GM21360 (cell line): Measurements from ENCODE around the gene FLCN.

Experiments
- ATAC-seq: cut with Tn5 transposase; IDR thresholded peaks from one replicate; pipeline ENCODE4 v1.9.1; 2021; ENCODE audit warnings: mild to moderate bottlenecking, moderate library complexity; ENCODE audit not compliant: unreplicated experiment

Gene FLCN

DNA sequence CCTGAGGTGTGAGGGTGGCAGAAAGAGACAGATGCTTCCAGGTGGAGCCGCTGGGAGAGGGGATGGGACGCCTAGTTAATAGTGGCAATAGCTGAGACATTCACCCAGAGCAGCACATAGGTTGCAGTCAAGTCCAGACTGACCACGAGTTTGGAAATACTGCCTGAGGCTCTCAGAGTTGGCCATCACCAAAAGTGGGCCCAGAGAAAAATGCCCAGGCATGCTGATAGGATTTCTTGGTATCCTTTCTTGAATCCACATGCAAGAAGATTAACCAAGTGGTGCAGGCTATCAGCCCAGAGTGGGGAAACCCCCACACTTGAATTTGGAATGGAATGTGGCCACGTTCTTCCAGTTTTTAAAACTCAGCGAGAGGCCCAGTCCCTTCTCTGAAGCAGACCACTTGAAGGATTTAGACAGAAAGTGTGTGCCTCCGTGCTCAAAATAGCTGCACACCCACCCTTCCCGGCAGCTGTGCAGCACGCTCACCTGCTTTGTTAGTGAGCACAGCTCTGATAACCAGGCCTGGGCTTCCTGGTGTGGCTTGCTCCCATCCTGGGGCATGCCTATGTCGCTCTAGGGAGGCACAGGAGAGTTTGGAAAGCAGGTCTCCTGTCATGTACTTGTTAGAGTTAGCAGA, 66.5 kb downstream of the FLCN start:
- no peak for ATAC-seq

DNA sequence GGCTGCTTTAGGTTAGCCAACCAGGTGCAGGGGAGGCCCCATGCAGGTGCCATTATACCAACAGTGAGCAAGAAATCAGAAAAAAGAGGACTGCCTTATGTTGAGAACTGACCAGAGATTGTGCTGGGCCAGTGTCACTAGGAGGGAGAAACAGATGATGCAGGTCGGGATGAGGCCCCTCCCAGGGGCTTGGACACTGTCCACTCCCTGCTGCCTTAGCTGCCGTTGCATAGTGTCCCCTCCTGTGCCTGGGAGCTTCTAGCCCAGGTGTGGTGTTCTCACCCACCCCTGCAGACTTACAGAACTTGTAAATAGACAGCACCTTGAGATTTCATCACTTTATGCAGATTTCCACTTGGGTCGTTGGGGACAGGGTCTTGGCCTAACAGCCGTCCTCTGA, 67.6 kb downstream of the FLCN start:
- ATAC-seq, result no peak

DNA sequence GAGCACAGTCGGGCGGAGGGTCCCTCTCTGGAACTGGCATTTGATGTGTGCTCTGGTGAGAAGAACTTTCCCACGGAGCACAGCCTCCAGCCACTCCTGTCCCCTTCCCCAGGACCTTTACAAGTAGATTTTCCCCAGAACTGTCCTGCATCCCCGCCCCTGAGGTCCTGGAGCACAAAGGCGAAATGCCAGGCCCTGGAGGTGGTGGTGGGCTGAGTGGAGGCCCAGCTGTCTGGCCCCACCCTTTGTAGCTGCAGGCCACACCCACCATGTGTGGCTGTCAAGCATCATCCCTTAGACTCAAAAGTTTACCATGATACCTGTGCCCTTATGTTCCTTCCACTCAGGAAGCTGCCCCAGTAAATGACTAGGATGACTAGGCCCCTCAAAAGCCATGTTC, 68.6 kb downstream of the FLCN start:
- ATAC-seq, result no peak

DNA sequence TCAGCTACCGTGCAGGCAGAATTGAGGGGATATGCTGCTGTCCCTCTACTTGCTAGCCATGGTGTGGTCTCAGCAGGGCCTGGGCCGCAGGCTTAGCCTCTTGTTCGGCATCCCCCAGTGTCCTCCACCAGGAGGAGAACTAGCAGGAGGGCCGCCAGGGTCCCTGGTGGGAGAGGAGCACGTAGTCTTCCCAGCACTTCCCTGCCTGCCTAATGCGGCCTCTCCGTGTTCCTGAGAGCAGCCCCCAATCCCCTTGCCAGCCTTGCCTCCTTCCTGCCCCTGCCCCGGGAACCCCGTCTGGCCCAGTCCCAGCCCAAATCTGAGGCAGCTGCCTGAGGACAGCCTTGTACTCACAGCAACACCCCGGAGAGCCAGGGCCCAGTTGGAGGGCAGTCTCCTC, 69.0 kb downstream of the FLCN start:
- ATAC-seq, result no peak

DNA sequence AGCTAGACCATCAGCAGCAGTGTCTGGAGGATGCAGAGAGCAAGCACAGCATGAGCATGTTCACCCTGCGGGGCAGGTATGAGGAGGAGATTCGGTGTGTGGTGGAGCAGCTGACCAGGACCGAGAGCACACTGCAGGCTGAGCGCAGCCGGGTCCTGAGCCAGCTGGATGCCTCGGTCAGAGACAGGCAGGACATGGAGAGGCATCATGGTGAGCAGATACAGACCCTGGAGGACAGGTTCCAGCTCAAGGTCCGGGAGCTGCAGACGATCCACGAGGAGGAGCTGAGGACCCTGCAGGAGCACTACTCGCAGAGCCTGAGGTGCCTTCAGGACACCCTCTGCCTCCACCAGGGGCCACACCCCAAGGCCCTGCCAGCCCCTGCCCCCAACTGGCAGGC, 69.6 kb downstream of the FLCN start:
- ATAC-seq, result no peak

DNA sequence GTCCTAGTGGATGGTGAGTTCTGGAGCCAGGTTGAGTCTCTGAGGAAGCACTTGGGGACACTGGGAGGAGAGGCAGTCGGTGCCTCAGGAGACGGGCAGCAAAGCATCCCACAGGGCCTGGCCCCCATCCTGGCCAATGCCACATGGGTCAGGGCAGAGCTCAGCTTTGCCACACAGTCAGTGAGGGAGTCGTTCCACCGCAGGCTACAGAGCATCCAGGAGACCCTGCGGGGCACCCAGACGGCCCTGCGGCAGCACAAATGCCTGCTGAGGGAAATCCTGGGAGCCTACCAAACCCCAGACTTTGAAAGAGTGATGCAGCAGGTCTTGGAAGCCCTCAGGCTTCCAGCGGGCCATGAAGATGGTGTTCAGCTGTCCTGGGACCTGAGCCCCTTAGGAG, 70.5 kb downstream of the FLCN start:
- no peak for ATAC-seq

DNA sequence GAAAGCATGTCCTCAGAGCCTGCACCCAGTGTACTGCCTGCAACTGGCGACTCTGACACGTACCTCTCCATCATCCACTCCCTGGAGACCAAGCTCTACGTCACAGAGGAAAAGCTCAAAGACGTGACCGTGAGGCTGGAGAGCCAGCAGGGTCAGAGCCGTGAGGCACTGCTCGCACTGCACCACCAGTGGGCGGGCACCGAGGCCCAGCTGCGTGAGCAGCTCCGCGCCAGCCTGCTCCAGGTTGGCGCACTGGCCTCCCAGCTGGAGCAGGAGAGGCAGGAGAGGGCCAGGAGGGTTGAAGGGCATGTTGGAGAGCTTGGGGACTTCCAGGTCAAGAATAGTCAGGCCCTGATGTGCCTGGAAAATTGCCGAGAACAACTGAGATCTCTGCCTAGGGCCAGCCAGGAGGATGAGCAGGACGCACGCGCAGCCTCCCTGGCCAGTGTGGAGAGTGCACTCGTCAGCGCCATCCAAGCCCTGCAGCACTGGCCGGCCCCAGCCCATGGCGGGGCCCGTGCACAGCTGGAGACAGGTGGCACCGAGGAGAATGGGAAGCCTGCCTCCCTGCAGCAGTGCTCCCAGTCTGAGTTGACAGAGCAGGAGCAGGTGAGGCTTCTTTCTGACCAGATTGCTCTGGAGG, 71.2 kb downstream of the FLCN start:
- ATAC-seq, result no peak

DNA sequence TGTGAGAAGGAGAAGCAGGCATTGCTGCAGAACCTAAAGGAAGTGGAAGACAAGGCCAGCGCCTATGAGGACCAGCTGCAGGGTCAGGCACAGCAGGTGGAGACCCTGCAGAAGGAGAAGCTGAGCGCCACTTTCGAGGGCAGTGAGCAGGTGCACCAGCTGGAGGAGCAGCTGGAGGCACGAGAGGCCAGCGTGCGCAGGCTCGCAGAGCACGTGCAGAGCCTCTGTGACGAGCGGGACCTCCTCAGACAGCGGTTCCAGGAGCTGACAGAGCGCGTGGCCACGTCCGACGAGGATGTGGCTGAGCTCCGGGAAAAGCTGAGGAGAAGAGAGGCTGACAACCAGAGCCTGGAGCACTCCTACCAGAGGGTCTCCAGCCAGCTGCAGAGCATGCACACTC, 72.3 kb downstream of the FLCN start:
- no peak for ATAC-seq

DNA sequence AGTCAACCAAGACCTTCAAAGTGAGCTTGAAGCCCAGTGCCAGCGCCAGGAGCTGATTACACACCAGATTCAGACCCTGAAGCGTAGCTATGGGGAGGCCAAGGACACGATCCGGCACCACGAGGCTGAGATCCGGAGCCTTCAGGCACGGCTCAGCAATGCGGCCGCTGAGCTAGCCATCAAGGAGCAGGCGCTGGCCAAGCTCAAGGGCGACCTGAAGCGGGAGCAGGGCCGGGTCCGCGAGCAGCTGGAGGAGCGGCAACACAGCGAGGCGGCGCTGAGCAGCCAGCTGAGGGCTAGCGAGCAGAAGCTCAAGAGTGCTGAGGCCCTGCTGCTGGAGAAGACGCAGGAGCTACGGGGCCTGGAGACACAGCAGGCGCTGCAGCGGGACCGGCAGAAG, 72.8 kb downstream of the FLCN start:
- no peak for ATAC-seq
